Suprapubic skin (tissue), 4 donors: ENCODE results near the gene CPT2. TPM values are rescaled to one million over a fixed set of nuclear protein-coding genes. Genes with fewer than 3 reads are reported as not detected.

Experiments used
- DNase-seq, 2 donors: peaks; one replicate each; pipeline ENCODE4 v3.0.0-alpha.2; 2019; ENCODE audit warnings: low spot score in 2 of 2
- H3K27ac ChIP-seq: fragments of 200-600 bp; sonication (generic); one replicate; pipeline ENCODE4 v1.5.1; 2019
- H3K27me3 ChIP-seq: fragments of 200-600 bp; sonication (generic); one replicate; pipeline ENCODE4 v1.5.1; 2019
- H3K36me3 ChIP-seq: fragments of 200-600 bp; sonication (generic); one replicate; pipeline ENCODE4 v1.5.1; 2019
- H3K4me1 ChIP-seq: fragments of 200-600 bp; sonication (generic); one replicate; pipeline ENCODE4 v1.5.1; 2019
- H3K4me3 ChIP-seq: fragments of 200-600 bp; sonication (generic); one replicate; pipeline ENCODE4 v1.5.1; 2019; ENCODE audit warnings: mild to moderate bottlenecking
- H3K9me3 ChIP-seq: fragments of 200-600 bp; sonication (generic); one replicate; pipeline ENCODE4 v1.5.1; 2019
- EP300 ChIP-seq: sonication (generic); formaldehyde crosslinking; IDR thresholded peaks from one replicate; pipeline ENCODE4 v1.6.1; 2017; ENCODE audit warnings: antibody characterized with exemption
- POLR2A ChIP-seq, 2 donors: fragments of 450-650 bp; IDR thresholded peaks; one replicate each; pipeline ENCODE4 v1.6.1; 2017; ENCODE audit warnings: antibody characterized with exemption in 2 of 2, mild to moderate bottlenecking in 2 of 2, moderate library complexity in 2 of 2
- POLR2AphosphoS5 ChIP-seq, 3 donors: sonication (generic); formaldehyde crosslinking; IDR thresholded peaks; one replicate each; pipeline ENCODE4 v1.6.1; 2017; ENCODE audit warnings: antibody characterized with exemption in 3 of 3
- WGBS: methylation state at CpG from one replicate; pipeline ENCODE4 v1.1.5; 2018; 5-methylcytosine and 5-hydroxymethylcytosine counted together
- total RNA-seq, 4 donors: library from RNA; depleted of rRNA; stranded (reverse); fragments of >200 nt; gene quantifications; one replicate each; pipeline ENCODE4 v1.1.0, GENCODE V29; 2016
- TF ChIP-seq, protein P1 (sequence below), 2 donors: fragments of 200-600 bp in 1 of 2; fragments of 450-650 bp in 1 of 2; sonication (generic) in 1 of 2; IDR thresholded peaks; one replicate each; pipeline ENCODE4 v1.5.1; 2016 to 2019; ENCODE audit warnings: antibody characterized with exemption in 2 of 2, mild to moderate bottlenecking in 1 of 2, moderate library complexity in 1 of 2

Gene CPT2
- total RNA-seq, 4 donors from 2014 or later = 26.1 to 30.4 (median 29.5) TPM

DNA sequence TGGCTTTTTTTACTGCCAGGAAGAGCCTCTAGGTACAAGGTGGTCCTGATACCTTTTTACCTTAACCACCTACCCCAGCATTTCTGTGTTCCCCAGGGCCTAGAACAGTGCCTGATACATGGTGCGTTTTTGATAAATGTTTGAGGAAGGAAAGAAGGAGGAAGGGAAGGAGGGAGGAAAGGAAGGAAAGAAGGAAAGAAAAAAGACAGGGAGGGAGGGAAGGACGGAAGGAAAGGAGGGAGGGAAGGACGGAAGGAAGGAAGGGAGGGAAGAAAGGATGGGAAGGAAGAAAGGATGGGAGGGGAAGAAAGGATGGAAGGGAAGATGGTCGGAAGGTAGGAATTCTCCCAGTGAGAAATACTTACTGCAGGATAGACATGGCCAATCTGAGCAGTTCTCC is 53.7 kb downstream of the CPT2 start:
- H3K27ac ChIP-seq = no peak overlapping the region

DNA sequence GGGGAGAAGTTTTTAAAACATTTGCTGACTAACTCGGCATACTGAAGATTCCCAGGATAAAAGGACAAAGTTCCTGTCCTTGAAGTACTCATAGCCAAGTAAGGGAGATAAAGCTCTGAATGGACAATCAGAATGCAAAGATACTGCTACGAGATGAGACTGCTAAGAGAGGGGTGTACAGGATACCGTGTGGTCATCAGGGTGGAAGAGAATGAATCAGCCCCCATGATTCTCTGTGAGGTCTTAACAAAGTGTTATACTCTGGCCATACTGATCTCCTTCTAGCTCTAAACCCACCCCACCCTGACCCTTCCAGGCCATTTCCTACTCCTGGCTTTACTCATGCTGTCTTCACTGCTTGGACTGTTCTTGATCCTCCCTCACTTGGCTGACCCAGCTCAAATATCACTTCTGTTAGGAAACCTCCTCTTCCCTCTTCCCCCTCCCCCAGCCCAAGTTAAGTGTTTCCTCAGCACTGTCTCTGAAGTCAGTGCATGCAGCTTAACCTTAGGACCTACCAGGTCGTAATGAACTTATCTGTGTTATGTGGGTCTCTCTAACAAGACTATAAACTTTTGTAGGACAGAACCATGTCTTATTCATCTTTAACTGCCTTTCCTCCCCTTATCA is 57.5 kb downstream of the CPT2 start:
- H3K36me3 ChIP-seq = no peaks in the 10 kb centered on the region
- H3K27ac ChIP-seq = no peak overlapping the region
- 85% methylated on average over 4 of the region's 4 CpGs for WGBS
- no peaks in the 10 kb centered on the region for H3K4me1 ChIP-seq
- DNase-seq = no peak
- no peak overlapping the region for H3K4me3 ChIP-seq
- H3K27me3 ChIP-seq = no peaks in the 10 kb centered on the region
- no peak for TF ChIP-seq EP300
- TF ChIP-seq POLR2AphosphoS5 (IDR thresholded peaks at IDR 0.05) = no peak
- no peak for TF ChIP-seq POLR2A (IDR thresholded peaks at IDR 0.05)
- TF ChIP-seq, protein P1, sequence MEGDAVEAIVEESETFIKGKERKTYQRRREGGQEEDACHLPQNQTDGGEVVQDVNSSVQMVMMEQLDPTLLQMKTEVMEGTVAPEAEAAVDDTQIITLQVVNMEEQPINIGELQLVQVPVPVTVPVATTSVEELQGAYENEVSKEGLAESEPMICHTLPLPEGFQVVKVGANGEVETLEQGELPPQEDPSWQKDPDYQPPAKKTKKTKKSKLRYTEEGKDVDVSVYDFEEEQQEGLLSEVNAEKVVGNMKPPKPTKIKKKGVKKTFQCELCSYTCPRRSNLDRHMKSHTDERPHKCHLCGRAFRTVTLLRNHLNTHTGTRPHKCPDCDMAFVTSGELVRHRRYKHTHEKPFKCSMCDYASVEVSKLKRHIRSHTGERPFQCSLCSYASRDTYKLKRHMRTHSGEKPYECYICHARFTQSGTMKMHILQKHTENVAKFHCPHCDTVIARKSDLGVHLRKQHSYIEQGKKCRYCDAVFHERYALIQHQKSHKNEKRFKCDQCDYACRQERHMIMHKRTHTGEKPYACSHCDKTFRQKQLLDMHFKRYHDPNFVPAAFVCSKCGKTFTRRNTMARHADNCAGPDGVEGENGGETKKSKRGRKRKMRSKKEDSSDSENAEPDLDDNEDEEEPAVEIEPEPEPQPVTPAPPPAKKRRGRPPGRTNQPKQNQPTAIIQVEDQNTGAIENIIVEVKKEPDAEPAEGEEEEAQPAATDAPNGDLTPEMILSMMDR (IDR thresholded peaks at IDR 0.05) = no peak
- no peaks in the 10 kb centered on the region for H3K9me3 ChIP-seq

More for the DNA sequence above, 53.7 kb downstream of the CPT2 start:
- TF ChIP-seq POLR2AphosphoS5 (IDR thresholded peaks at IDR 0.05) = no peak
- no peak for TF ChIP-seq EP300
- TF ChIP-seq, protein P1 (IDR thresholded peaks at IDR 0.05) = no peak
- TF ChIP-seq POLR2A (IDR thresholded peaks at IDR 0.05) = no peak
- Histone ChIP-seq H3K27me3 (no peaks in the 10 kb centered on the region), H3K4me3 (no peak overlapping the region), H3K36me3 (no peaks in the 10 kb centered on the region), H3K9me3 (no peaks in the 10 kb centered on the region), H3K4me1 (no peaks in the 10 kb centered on the region)
- WGBS = 86% methylated on average over 4 of the region's 4 CpGs
- DNase-seq = no peak

DNA sequence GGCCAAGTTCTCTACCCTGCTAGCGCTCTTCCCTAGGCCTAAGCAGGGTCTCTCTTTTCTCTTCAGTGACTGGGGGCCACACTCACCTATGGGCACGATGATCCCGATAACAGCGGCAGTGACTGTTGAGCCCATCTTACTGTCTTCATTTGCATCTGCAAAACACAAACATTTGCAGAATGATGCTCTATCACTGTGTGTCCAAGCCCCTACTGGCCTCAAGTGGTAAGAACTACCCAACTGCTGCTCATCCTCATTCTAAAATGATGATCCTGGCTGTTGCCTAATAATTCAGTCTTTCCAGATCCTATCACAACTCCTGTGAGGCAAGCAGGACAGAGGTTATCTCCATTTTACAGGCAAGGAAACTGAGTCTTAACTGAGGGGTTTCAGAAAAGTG is 58.4 kb downstream of the CPT2 start:
- TF ChIP-seq, protein P1 (IDR thresholded peaks at IDR 0.05) = no peak
- WGBS = 93% methylated on average over 4 of the region's 4 CpGs
- no peaks in the 10 kb centered on the region for H3K9me3 ChIP-seq
- H3K27ac ChIP-seq = no peak overlapping the region
- peaks cover 5% of the 10 kb centered on the region for H3K36me3 ChIP-seq
- H3K27me3 ChIP-seq = no peaks in the 10 kb centered on the region
- H3K4me1 ChIP-seq = no peaks in the 10 kb centered on the region
- no peak for DNase-seq
- no peak overlapping the region for H3K4me3 ChIP-seq

DNA sequence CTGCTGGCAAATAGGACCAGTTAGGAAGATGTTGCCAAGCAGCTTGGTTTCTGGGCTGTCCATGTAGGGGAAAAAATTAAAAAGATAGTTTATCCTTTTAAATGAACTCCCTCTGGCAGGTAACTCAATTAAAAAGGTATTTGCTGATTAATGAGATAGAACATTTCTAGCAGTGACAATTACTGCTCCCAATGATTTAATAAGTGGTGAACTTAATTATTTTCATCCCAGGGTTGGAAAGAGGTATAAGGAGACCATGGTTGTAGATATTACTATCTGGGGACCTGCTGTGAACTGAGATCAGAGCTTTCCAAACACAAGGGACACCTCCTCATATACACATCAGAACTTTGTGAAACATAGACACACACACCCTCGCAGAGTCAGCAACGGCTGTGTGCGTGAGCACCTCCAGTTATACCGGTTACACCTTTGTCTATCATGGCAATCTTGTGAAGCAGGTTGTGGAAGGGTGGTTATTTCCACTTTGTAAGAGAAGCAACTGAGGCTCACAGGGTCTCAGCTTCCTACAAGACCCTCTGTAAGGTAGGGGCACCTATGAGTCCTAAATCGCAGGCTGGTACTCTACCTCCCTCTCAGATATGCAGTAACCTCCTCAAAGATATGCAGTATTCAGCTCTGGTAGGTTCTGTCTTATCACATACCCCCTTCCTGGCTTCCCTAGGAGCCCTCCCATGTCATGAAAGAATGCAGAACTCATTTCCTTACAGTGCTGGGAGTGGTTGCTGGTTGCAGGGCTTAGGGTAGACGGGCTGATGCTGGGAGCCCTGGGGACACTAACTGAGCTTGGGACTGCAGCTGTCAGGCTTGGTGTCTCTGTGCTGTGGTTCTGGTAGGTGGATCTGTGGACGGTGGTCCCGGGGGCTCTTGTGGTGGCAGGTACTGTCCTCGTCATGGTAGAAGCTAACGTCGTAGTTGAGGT is 60.2 kb downstream of the CPT2 start:
- Histone ChIP-seq H3K4me1 (no peaks in the 10 kb centered on the region), H3K9me3 (no peaks in the 10 kb centered on the region), H3K36me3 (peaks cover 13% of the 10 kb centered on the region), H3K27me3 (no peaks in the 10 kb centered on the region), H3K4me3 (no peak overlapping the region), H3K27ac (no peak overlapping the region)
- WGBS = 91% methylated on average over 10 of the region's 11 CpGs
- DNase-seq = no peak
- TF ChIP-seq EP300 = no peak
- TF ChIP-seq POLR2AphosphoS5 (IDR thresholded peaks at IDR 0.05) = no peak
- TF ChIP-seq POLR2A (IDR thresholded peaks at IDR 0.05) = no peak
- TF ChIP-seq, protein P1 (IDR thresholded peaks at IDR 0.05) = no peak

DNA sequence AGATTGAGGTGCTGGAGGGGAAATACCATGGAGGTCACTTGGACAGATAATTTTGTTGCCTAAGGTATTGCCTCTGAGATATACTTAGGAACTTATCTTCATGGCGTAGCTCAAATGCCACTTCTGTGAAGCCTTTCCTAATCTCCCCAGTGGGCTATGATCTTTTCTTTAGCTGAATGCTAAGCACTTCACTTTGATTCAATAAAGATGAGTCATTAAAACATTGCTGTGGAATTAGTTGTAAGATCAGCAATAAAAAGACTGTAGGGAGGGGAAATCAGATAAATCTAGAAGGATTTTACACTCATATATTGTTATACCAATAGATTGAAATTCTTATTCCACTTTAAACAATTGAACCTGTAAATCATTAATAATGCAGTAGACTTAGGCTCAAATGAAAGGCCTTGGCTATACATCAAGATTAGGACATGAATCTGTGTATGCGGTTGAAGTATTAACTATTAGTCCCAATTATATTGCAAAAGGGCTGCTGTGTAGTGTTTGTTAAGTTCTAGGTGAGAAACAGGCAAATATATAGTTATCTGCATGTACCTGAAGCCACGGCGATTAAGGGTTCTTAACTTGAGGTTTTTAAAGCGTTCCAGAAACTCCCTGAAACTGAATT is 60.9 kb downstream of the CPT2 start:
- Histone ChIP-seq H3K4me3 (no peak overlapping the region), H3K9me3 (no peaks in the 10 kb centered on the region), H3K4me1 (no peaks in the 10 kb centered on the region), H3K36me3 (peaks cover 15% of the 10 kb centered on the region), H3K27ac (no peak overlapping the region), H3K27me3 (no peaks in the 10 kb centered on the region)
- no peak for DNase-seq
- TF ChIP-seq POLR2A (IDR thresholded peaks at IDR 0.05) (no peak), POLR2AphosphoS5 (IDR thresholded peaks at IDR 0.05) (no peak), EP300 (no peak)
- TF ChIP-seq, protein P1 (IDR thresholded peaks at IDR 0.05) = no peak
- 97% methylated on average over 5 of the region's 5 CpGs for WGBS
